Inferior parietal cortex (tissue), 1 donor: ENCODE measurements around the gene SP4.

Source experiments
- DNase-seq: peaks from one replicate; pipeline ENCODE4 v3.0.0-alpha.2; 2016; ENCODE audit errors: extremely low spot score

The SP4 gene

GRCh38 chr7:21443149-21443841 is 15.4 kb downstream of the SP4 start:
- DNase-seq: no peak

GRCh38 chr7:21448974-21449373 is 21.1 kb downstream of the SP4 start:
- no peak for DNase-seq

- DNase-seq: no peak
These were observed 22.2 kb downstream of the SP4 start for GRCh38 chr7:21450076-21450475.

- DNase-seq: no peak
These were observed 23.1 kb downstream of the SP4 start for GRCh38 chr7:21450941-21451340.

GRCh38 chr7:21454182-21454581 is 26.3 kb downstream of the SP4 start:
- DNase-seq: no peak

GRCh38 chr7:21454906-21455305 is 27.0 kb downstream of the SP4 start:
- DNase-seq: no peak

- no peak for DNase-seq
These were observed 33.4 kb downstream of the SP4 start for GRCh38 chr7:21461282-21461681.

GRCh38 chr7:21462081-21462480 is 34.2 kb downstream of the SP4 start:
- DNase-seq: no peak

- no peak for DNase-seq
These were observed 35.6 kb downstream of the SP4 start for GRCh38 chr7:21463524-21463923.

- DNase-seq: no peak
These were observed 41.1 kb downstream of the SP4 start for GRCh38 chr7:21468969-21469368.

- DNase-seq: no peak
These were observed 42.0 kb downstream of the SP4 start for GRCh38 chr7:21469894-21470293.

- no peak for DNase-seq
These were observed 44.1 kb downstream of the SP4 start for GRCh38 chr7:21472029-21472428.

GRCh38 chr7:21476429-21476828 is 48.5 kb downstream of the SP4 start:
- DNase-seq: no peak

- no peak for DNase-seq
These were observed 53.0 kb downstream of the SP4 start for GRCh38 chr7:21480693-21481403.

GRCh38 chr7:21486511-21486910 is 58.6 kb downstream of the SP4 start:
- DNase-seq: no peak

GRCh38 chr7:21495731-21496130 is 67.8 kb downstream of the SP4 start:
- DNase-seq: no peak

GRCh38 chr7:21497072-21497471 is 69.2 kb downstream of the SP4 start:
- DNase-seq: no peak

GRCh38 chr7:21500117-21500832 is 72.4 kb downstream of the SP4 start:
- DNase-seq: no peak

GRCh38 chr7:21504021-21504420 is 76.1 kb downstream of the SP4 start:
- no peak for DNase-seq

GRCh38 chr7:21507627-21508343 is 79.9 kb downstream of the SP4 start:
- DNase-seq: peak; percentile 73

- no peak for DNase-seq
These were observed 80.7 kb downstream of the SP4 start for GRCh38 chr7:21508538-21508937.

GRCh38 chr7:21514062-21514461 is 86.2 kb downstream of the SP4 start:
- DNase-seq: no peak
